Astrocyte of the spinal cord (primary cell): ENCODE measurements around the gene BCL2.

ENCODE experiments used
- DNase-seq: peaks from one replicate; pipeline ENCODE4 v3.0.0; 2011; ENCODE audit warnings: low read depth, low spot score
- H3K4me3 ChIP-seq: 2 replicates; pipeline ENCODE4 v1.5.1; 2011; ENCODE audit warnings: low read depth, mild to moderate bottlenecking, low read length, moderate library complexity
- CTCF ChIP-seq: IDR thresholded peaks from 2 replicates; pipeline ENCODE4 v1.5.1; 2012; ENCODE audit warnings: low read depth, mild to moderate bottlenecking, low read length, inconsistent platforms
- in situ Hi-C: cut with HindIII; loops from 2 replicates; pipeline ENCODE4 v1.10.0; 2017; ENCODE audit warnings: low sequenced_read_pairs

Gene BCL2

GRCh38 chr18:63146828-63147409, 172.7 kb downstream of the BCL2 start:
- no peak for DNase-seq
- in situ Hi-C loops, result no loop called here

GRCh38 chr18:63145851-63146555, 173.6 kb downstream of the BCL2 start:
- in situ Hi-C loops, result no loop called here
- TF ChIP-seq CTCF, result no peak
- no peak overlapping the region for H3K4me3 ChIP-seq
- no peak for DNase-seq

More at GRCh38 chr18:63146828-63147409, 172.7 kb downstream of the BCL2 start:
- H3K4me3 ChIP-seq, result no peak overlapping the region
- no peak for TF ChIP-seq CTCF

GRCh38 chr18:63145166-63145850, 174.3 kb downstream of the BCL2 start:
- in situ Hi-C loops, result no loop called here
- H3K4me3 ChIP-seq, result no peak overlapping the region
- DNase-seq, result no peak
- no peak for TF ChIP-seq CTCF

GRCh38 chr18:63144748-63145147, 174.8 kb downstream of the BCL2 start:
- TF ChIP-seq CTCF, result no peak
- no peak for DNase-seq
- in situ Hi-C loops, result no loop called here
- H3K4me3 ChIP-seq, result no peak overlapping the region

GRCh38 chr18:63143330-63143771, 176.2 kb downstream of the BCL2 start:
- TF ChIP-seq CTCF, result no peak
- no peak for DNase-seq
- in situ Hi-C loops, result no loop called here
- H3K4me3 ChIP-seq, result no peak overlapping the region

- no peak for TF ChIP-seq CTCF
- no peak overlapping the region for H3K4me3 ChIP-seq
- in situ Hi-C loops, result no loop called here
- no peak for DNase-seq
Observed at GRCh38 chr18:63142594-63143225, 176.9 kb downstream of the BCL2 start.
